ENCODE results near the gene STK4.

- TF ChIP-seq POLR2AphosphoS5 (IDR thresholded peaks at IDR 0.05) (no peak), POLR2A (IDR thresholded peaks at IDR 0.05) (no peak)
These were observed 66.5 kb downstream of the STK4 start for GRCh38 chr20:45032781-45033180.

Data from gastroesophageal sphincter (tissue), 2 donors.